GM19372 (cell line): ENCODE results near the gene CLDN8.

Experiments used
- ATAC-seq: cut with Tn5 transposase; IDR thresholded peaks from one replicate; pipeline ENCODE4 v1.9.1; 2021; ENCODE audit warnings: mild to moderate bottlenecking, low read depth, moderate library complexity; ENCODE audit not compliant: unreplicated experiment

CLDN8 gene

DNA sequence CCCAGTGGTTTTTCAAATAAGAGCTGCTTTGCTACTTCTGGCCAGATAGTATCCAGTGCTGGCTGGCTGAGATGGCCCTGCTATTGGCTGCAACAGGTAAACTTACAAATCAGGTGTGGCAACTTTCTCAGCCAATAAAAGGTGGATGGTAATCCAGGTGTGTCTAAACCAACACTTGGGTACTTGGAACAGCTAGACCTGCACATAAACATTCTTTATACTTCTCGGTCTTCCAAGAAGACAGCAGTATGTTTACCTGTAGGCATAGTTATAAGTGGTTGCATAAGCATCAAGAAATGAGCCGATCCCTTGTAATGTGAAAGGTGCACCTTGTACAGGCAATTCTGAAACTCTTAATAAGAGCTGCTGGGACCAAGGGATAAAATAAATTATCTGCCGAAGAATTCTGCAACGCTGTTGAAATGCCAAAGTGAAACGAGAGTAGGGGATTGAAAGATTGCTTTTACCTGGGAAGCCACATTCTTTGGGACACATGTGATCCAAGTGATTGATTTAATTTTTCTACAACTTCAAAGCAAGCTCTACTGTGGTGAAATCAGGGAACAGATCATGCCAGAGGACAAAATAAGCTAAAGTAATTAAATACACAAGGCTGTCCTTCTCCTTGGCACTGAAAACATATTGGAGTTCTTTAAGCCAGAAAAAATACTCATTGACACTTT lies at the start of gene CLDN8:
TSS of gene CLDN8 (minus strand) at position 57 of the 683 bp plus-strand sequence. CDS start 172 bp downstream, outside the sequence.
- no peak for ATAC-seq

DNA sequence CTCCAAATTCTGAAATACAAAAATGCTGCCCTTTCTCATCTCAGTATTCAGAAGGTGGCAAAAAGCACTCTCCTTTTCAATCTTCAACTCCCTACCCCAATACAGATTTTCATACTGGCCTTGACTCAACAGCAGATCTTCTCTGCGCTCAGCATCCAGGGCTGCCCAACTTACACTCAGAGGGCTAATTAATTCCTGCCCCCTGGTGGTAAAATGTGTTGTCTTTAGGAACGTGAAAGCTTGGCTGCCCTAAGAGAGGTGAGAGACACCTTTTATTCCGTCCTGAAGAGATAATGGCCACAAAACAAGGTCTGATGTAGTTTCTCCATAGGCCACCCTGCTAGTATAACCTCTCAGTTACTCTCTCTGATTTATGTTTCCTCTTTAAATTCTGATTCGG lies 41.9 kb upstream of the CLDN8 start:
- ATAC-seq = no peak

DNA sequence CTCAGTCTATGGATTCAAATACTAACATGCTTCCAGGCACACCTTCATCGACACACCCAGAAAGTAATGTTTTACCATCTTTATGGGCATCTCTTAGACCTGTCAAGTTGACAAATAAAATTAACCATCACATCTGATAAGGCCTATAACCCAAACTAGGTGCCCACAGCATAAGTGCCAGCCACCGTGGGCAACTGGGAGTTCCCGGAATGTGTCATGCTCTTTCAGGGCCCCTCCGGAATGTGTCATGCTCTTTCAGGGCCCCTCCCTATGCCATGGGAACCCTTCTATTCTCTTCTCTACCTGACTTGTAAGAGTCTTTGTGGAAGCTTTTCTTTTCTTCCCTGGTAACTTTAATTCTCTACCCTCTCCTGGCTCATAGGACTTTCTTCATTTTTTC lies 40.2 kb upstream of the CLDN8 start:
- ATAC-seq = no peak

DNA sequence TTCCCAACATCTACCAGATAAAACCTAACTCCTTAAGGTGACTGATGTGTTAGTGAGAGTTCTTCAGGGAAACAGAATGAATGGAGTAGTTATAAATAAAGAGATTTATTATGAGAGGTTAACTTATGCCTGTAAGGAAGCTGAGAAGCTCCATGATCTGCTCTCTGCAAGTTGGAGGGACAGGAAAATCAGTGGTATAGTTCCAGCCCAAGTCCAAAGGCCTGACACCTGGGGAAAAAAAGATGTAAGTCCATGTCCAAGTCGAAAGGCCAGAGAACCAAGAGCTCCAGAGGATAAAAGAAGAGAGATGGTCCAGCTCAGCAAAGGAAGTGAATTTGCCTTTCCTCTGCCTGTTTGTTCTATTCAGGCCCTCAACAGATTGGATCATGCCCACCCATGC lies 39.8 kb upstream of the CLDN8 start:
- no peak for ATAC-seq

DNA sequence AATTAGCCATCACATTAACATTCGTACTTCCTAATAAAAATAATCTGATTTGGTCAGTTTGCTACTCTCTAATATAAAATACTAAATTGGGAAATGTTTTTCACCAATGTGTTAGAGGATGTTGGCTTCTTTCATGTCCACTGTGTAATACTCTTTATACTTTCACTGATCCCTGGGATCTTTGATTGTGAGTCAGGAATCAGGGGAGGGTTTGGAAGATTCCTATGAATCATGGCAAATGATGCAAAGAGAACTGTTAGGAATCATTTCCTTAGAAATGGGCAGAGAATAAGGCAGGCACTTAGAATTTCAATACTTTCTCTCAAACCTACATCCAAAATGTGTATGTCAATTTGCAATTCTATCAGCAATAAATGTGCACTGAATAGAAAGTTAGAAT lies 35.9 kb upstream of the CLDN8 start:
- no peak for ATAC-seq

DNA sequence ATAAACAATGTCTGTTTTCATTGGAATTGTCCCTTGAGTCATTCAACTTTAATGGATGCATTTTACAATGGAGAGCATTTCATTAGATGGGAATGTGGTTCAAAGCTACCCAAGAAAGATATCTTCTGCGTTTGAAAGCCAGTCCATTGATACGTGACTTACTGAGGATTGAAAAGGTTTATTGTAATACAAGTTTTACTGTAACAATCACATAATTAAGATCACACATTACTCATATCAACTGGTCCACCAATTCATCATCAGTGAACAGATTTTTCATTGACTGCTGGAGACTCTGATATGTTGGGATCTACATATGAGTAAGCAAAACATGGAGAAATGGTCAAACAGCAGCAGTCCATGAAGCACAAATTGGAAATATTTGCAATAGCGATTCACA lies 34.0 kb upstream of the CLDN8 start:
- ATAC-seq = no peak

DNA sequence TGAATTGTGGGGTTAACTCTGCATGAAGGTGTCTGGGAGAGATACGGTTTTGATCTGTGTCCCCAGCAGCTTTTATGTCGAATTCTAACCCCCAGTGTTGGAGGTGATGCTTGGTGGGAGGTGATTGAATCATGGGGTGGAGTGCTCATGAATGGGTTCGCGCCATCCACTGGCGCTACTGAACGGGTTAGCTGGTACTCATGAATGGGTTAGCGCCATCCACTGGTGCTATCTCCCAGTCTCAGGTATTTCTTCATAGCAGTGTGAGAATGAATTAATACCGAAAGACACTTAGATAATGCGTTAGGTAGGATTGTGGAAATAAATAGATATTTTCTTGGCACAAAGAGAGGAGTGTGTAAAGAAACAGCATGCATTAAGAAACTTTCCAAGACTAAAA lies 32.9 kb upstream of the CLDN8 start:
- ATAC-seq = no peak

DNA sequence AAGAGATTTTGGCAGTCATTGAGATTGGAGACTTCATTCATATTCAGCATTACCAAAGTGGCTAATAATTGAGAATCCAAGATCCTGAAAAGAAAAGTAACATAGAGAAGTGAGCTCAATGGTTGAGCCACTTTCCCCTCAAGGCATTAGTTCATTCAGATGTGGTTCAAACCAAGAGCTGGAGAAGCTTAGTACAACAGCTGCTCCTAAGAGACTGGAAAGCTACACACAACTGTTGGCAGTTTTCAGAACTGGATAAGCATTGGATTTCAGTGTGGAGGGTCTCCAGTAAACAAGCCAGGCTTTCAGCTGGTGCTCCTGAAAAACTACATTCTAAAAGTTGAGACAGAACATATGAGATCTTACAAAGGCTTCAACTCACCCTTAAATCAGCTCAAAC lies 29.2 kb upstream of the CLDN8 start:
- no peak for ATAC-seq

DNA sequence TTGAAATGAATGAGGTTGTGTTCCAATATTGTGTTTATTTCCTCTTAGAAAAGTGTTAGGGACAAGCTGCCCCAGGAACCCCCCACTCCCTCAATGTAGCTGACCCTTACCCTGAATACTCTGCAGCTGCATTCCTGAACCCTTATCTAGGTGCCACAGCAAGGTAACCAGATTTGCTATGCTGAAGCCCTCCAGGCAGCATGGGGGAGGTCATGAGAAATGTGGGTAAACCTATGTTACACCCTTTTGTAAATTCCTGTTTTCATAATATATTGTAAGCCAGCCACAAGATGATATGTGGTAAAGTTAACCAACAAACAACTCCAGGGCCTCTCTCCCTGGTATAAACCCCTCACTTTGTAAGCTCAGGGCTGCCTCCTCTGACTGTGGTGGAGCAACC lies 27.8 kb upstream of the CLDN8 start:
- no peak for ATAC-seq

DNA sequence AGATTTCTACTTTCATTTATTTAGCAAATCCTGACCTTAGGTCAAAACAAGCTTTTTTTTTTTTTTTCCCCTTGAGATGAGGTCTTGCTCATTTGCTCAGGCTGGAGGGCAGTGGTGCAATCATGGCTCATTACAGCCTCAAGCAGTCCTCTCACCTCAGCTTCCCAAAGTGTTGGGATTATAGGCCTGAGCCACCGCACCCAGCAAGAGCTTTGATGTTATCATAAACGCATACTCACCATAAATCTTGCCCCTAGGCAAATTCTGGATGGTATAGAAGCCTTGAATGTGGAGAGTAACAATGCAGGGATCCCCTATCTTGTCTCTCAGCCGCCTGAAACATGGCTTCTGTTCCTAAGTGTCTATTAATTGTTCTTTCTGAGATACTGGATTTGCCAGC lies 24.8 kb upstream of the CLDN8 start:
- ATAC-seq = no peak

DNA sequence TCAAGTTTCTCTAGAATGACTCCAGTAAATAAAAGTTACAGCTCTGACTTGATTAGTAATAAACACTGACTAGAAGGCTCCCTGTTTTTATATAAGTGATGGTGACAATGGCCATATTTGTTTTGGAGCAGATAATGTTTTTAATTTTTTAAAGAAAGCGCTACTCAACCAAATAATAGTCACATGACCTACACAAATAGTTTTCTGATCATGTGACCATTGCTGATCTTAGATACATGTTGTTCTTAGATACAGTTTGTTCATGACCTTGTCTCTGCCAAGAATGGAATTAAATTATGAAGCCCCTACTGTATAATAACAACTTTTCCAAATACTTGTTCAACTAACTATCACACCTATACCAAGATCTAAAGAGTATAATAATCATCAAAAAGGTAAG lies 22.3 kb upstream of the CLDN8 start:
- no peak for ATAC-seq

DNA sequence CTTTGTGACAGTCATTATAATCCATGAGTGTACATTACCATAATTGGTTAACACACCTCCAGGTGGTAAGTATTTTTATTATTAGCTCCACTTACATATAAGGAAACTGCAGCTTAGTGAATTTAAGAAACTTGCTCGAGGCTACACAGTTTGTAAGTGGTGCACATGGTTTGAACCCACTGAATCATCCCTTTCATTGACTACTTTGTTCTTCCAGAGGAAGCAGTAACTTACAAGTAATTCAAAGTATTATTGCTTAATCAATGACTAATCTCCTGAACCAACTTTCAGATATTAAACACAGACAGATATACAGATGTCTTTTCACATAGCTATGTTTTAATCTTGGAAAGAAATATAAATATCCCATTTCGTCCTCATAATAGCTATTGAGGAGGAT lies 18.7 kb upstream of the CLDN8 start:
- no peak for ATAC-seq

DNA sequence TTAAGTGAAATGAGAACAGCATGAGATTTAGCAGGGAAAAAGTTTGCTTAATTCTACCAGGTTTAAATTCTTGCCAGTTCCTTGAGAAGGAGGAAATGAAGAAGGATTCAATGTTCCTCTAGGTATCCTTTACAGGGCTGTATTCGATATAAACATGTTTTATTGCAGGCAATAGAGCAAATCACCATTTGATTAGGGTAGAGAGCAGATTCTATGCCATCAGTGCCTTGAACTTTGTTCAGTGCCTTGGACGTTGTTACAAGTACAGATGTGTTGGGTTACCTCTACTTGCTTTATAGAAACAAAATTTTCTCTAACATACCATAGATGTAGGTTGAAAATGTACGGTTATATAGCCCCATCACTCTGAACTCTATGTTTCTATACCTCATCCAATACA lies 18.2 kb upstream of the CLDN8 start:
- no peak for ATAC-seq

DNA sequence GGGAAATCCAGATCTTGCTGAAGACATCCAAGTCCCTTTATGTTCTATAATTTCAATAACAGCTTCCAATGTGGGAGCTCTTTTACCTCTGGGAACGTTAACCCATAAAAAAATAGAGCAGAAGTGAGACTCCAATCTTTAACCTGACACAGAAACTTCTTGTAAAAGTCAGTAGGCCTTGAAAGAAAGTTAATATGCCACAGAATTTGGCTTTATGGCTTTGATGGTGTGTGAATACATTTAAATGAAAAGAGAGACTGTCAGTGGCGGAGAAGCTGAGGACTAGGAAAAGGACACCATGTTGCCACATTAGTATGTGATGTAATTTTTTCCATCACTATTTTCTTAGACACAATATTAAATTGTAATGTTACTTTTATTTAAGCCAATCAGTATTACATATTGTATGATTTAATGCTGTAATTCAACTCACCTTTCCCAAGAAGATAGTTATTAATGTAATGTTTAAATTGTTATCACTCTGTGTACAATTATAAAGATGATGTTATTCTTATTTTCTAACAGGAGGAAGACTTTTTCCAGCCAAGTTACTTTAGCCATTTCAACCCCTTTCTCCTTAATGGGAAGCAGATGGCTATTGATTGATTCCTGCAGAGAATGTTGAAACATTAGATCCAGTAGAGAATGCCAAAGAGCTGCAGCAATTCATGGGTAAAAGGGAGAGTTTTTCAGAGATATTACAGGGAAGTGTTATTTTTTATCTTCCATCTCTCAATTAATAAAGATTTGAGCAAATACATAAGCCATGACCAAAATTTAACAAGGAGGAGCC lies 17.5 kb upstream of the CLDN8 start:
- no peak for ATAC-seq

DNA sequence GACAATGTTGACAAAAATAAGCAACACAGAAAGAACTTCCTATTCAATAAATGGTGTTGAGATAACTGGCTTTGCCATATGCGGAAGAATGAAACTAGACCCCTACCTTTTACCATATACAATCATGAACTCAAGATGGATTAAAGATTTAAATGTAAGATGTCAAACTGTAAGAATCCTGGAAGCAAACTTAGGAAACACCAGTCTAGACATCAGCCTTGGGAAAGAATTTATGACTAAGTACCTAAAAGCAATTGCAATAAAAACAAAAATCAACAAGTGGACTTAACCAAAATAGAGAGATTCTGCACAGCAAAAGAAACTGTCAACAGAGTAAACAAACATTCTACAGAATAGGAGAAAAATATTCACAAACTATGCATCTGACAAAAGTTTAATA lies 16.1 kb upstream of the CLDN8 start:
- ATAC-seq = no peak

DNA sequence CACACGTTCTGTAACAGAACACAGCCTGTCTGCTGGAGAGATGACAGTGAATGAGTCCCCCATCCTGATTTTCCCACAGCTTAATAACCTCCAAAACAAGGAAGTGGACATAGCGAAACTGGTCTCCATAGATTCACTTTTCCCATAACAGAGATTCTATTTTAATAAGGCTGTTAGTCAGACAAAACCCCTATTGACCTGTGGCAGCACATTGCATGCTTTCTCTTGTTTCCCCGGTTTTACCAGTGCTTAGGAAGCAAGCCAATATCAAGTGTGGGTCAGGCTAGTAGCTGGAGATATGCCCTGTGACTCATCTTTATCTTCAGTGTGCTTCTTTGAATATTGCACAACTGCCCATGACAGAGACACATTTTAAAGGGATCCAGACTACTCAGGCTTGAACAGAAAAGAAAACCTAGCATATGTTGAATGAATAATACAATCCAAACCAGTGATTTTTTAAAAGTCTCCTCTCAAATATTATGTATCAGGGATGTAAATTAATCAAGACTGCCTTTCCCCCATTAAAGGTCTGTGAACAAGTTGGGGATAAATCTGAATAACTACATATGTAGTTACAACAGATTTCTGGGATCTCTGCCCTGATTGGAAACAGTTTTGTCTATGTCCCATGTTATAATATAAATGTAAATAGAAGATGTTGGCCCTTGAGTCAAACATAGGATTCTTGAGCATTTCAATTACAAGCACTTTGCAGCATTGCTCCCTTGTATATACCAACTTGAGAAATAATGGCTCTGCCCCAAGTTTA lies 11.9 kb upstream of the CLDN8 start:
- ATAC-seq = no peak

DNA sequence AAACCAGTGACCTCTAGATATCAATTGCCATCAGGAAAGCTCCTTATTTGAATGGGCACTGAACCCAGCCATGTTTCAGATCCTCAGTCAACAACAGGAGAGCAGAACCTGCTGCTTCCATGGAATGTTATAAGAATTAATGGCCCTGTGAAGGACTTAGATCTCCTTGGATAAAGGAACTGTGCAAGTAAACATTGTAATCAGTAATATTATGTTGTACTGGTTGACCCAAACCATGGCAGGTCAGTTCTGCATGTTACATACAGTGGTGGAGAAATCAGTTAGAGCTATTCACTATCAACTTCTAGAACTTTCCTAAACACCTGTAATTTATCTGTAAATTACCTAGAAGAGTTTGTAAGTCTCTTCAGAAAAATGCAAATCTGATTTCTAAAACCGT lies 11.2 kb upstream of the CLDN8 start:
- no peak for ATAC-seq

DNA sequence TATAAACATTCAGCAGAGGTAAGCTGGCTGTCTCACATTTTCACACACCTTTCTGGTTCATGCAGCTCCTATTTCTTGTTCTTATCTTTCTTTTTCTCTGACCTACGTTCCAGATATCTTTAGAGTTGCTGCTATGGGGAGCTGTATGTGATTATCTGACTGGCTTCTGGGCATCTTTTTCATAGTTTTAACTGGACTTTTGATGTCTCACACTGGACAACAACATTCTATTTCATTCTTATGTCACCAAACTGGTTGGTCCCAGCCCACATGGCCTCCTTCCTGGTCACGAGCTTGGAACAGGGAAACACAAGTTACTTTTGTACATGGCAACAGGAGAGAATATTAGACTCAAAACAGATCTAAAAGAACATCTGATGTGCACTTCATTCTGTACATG lies 7.7 kb upstream of the CLDN8 start:
- ATAC-seq = no peak

DNA sequence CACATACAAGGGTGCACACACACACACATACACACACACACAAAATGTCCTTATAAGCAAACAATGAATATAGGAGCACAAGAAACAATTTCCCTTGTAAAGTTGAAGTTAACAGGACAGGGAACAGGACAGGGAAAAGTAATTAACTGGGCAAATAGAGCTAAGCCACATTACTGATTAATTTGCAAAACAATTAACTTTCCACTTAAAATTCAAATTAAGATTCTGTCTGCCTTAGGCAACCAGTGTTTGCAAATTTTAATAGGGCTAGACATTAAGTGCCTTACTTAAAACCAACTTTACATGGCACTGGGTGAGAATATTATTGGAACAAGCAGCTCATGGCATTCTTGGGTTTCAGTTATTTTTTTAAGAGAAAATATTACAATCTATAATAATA lies 6.8 kb upstream of the CLDN8 start:
- ATAC-seq = no peak

DNA sequence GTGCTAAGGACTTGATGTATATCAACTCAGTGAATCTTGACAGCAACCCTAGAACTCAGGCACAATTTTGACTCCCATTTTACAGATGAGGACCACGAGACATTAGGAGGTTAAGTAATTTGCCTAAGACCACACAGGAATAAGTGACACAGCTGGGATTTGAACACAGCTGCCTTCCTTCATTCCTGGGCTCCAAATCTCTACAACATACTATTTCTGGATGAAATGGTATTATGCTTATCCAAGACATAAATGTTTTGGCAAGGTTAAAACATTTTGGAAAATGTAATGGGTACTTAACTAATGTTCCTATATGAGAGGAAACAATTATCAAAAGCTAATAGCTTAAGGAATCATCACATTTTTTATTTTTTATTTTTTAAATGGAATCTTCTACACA lies 4.8 kb downstream of the CLDN8 start:
- no peak for ATAC-seq

DNA sequence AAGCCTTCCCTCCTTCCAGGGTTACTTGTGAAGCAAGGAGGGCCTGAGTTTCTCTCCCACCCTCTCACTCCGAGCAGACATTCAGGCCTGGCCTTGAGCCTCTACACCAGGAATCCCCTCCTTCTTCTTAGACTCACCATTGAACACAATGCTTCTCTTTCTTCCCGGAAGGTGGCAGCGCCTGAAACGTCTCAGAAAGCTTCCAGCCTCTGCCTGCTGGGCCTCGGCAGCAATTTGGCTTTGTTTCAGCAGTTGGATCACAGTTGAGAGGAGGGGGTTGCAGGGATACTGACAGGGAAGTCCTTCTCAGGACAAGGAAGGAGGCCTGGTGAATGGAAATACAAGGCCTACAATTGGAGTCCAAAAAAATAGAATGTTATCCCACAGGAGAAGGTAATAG lies 6.3 kb downstream of the CLDN8 start:
- no peak for ATAC-seq

DNA sequence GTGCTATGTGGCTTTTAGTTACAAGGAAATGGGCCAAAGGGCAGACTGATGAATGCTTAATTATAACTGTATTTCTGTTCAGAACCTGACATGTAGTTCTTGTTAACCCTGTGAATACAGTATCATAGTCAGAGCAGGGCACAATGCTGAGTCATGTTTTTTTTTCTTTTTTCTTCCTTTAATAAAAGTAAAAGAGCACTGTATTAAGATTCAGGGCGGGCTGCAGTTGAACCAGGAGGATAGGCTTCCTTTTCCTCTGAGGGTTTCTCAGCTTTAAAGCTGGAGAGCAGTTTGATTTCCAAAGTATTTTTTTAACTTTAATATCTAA lies 8.7 kb downstream of the CLDN8 start:
- no peak for ATAC-seq
